Right atrium auricular region (tissue), 2 donors: Measurements from ENCODE around the gene KIRREL3. TPM values are rescaled to one million over a fixed set of nuclear protein-coding genes. Genes with fewer than 3 reads are reported as not detected.
A peak's percentile ranks its signal among the peaks of the same experiment; 100 is the strongest.

Source experiments
- DNase-seq: peaks from one replicate; pipeline ENCODE4 v3.0.0-alpha.2; 2019; ENCODE audit warnings: low spot score
- H3K27ac ChIP-seq, 2 donors: fragments of 200-600 bp; sonication (generic); 1 replicate in 1 of 2; 2 replicates in 1 of 2; pipeline ENCODE4 v1.5.1; 2016 to 2019
- H3K27me3 ChIP-seq, 2 donors: fragments of 200-600 bp; sonication (generic); one replicate each; pipeline versions ENCODE4 v1.5.1 to v1.6.0; 2017 to 2019
- H3K36me3 ChIP-seq: fragments of 200-600 bp; sonication (generic); one replicate; pipeline ENCODE4 v1.5.1; 2016
- H3K4me1 ChIP-seq, 2 donors: fragments of 200-600 bp; sonication (generic); one replicate each; pipeline versions ENCODE4 v1.5.1 to v1.6.0; 2017 to 2019
- H3K4me3 ChIP-seq, 2 donors: fragments of 200-600 bp; sonication (generic); 1 replicate in 1 of 2; 2 replicates in 1 of 2; pipeline ENCODE4 v1.5.1; 2017 to 2019; ENCODE audit warnings: mild to moderate bottlenecking in 1 of 2, moderate library complexity in 1 of 2
- H3K9me3 ChIP-seq, 2 donors: fragments of 200-600 bp; sonication (generic); one replicate each; pipeline ENCODE4 v1.5.1; 2019
- CTCF ChIP-seq, 2 donors: fragments of 200-600 bp; sonication (generic); IDR thresholded peaks; one replicate each; pipeline ENCODE4 v1.5.1; 2019; ENCODE audit warnings: antibody characterized with exemption in 2 of 2
- total RNA-seq, 2 donors: library from RNA; depleted of rRNA; stranded (reverse); fragments of >200 nt; gene quantifications; one replicate each; pipeline ENCODE4 v1.1.0, GENCODE V29; 2016

The KIRREL3 gene
- total RNA-seq, 2 donors from 2014 or later = 0.51 to 0.74 TPM

GRCh38 chr11:126415669-126416420 is 584.7 kb downstream of the KIRREL3 start:
- peak overlapping the region; percentile 88 to 94 for H3K27ac ChIP-seq
- H3K4me3 ChIP-seq = peak overlapping the region in 1 of 2 donors; percentile 48
- peaks cover 10% of the 10 kb centered on the region for H3K36me3 ChIP-seq
- peaks cover 0 to 89% of the 10 kb centered on the region in 2 donors for H3K4me1 ChIP-seq
- H3K27me3 ChIP-seq = no peaks in the 10 kb centered on the region
- peak; percentile 92 for DNase-seq
- no peaks in the 10 kb centered on the region for H3K9me3 ChIP-seq
- no peak for TF ChIP-seq CTCF (IDR thresholded peaks at IDR 0.05)

GRCh38 chr11:126415128-126415527 is 585.4 kb downstream of the KIRREL3 start:
- H3K36me3 ChIP-seq = peaks cover 10% of the 10 kb centered on the region
- H3K27ac ChIP-seq = peak overlapping the region; percentile 88 to 94
- no peaks in the 10 kb centered on the region for H3K9me3 ChIP-seq
- DNase-seq = peak; percentile 90
- no peak overlapping the region for H3K4me3 ChIP-seq
- H3K4me1 ChIP-seq = peaks cover 0 to 89% of the 10 kb centered on the region in 2 donors
- TF ChIP-seq CTCF (IDR thresholded peaks at IDR 0.05) = no peak
- H3K27me3 ChIP-seq = no peaks in the 10 kb centered on the region

GRCh38 chr11:126414615-126415014 is 586.0 kb downstream of the KIRREL3 start:
- Histone ChIP-seq H3K9me3 (no peaks in the 10 kb centered on the region), H3K4me3 (no peak overlapping the region), H3K27ac (peak overlapping the region; percentile 88 to 94), H3K36me3 (peaks cover 12% of the 10 kb centered on the region), H3K27me3 (no peaks in the 10 kb centered on the region), H3K4me1 (peaks cover 0 to 89% of the 10 kb centered on the region in 2 donors)
- no peak for DNase-seq
- TF ChIP-seq CTCF (IDR thresholded peaks at IDR 0.05) = no peak

- Histone ChIP-seq H3K4me3 (no peak overlapping the region), H3K9me3 (no peaks in the 10 kb centered on the region), H3K27me3 (no peaks in the 10 kb centered on the region), H3K36me3 (peaks cover 19% of the 10 kb centered on the region), H3K27ac (peak overlapping the region; percentile 88 to 94), H3K4me1 (peaks cover 0 to 90% of the 10 kb centered on the region in 2 donors)
- no peak for DNase-seq
- TF ChIP-seq CTCF (IDR thresholded peaks at IDR 0.05) = no peak
Observed at GRCh38 chr11:126413843-126414405, 586.6 kb downstream of the KIRREL3 start.

GRCh38 chr11:126413426-126413825 is 587.1 kb downstream of the KIRREL3 start:
- H3K4me3 ChIP-seq = no peak overlapping the region
- peaks cover 24% of the 10 kb centered on the region for H3K36me3 ChIP-seq
- peaks cover 0 to 91% of the 10 kb centered on the region in 2 donors for H3K4me1 ChIP-seq
- no peak for DNase-seq
- TF ChIP-seq CTCF (IDR thresholded peaks at IDR 0.05) = no peak
- no peaks in the 10 kb centered on the region for H3K27me3 ChIP-seq
- peak overlapping the region; percentile 88 to 94 for H3K27ac ChIP-seq
- H3K9me3 ChIP-seq = no peaks in the 10 kb centered on the region
